B cell (primary cell): ENCODE results near the gene ELFN1. TPM values are rescaled to one million over a fixed set of nuclear protein-coding genes. Genes with fewer than 3 reads are reported as not detected.

Source experiments
- ATAC-seq: fragments of 200-7000 bp; cut with Tn5 transposase; one replicate; pipeline ENCODE4 v1.10.0; 2021; ENCODE audit warnings: low read depth, mild to moderate bottlenecking, moderate number of reproducible peaks, moderate library complexity
- CTCF ChIA-PET: fragments of 350-600 bp; sonication (Branson Sonifier 250); formaldehyde crosslinking; loops from one replicate; lab custom pipeline; 2021; ENCODE audit warnings: antibody characterized with exemption, inconsistent platforms; lab: Charles Lee
- POLR2A ChIA-PET: fragments of 350-600 bp; sonication (Branson Sonifier 250); formaldehyde crosslinking; loops from one replicate; lab custom pipeline; 2021; ENCODE audit warnings: antibody characterized with exemption; lab: Charles Lee
- DNase-seq: peaks from one replicate; pipeline ENCODE4 v3.0.0; 2013
- H2AFZ ChIP-seq: 2 replicates; pipeline ENCODE4 v1.6.1; 2012; ENCODE audit warnings: mild to moderate bottlenecking, low read depth, low read length; ENCODE audit not compliant: insufficient read depth, poor library complexity, severe bottlenecking
- H3K27ac ChIP-seq, 2 donors: 1 replicate in 1 of 2; 2 replicates in 1 of 2; pipeline ENCODE4 v1.5.1; 2012 to 2013; ENCODE audit warnings: low read length in 2 of 2, mild to moderate bottlenecking in 2 of 2, moderate library complexity in 1 of 2
- H3K27me3 ChIP-seq, 4 experiments: fragments of 200-600 bp in 1 of 4; sonication (generic) in 1 of 4; replicated peaks in 1 of 4; 1 replicate in 2 of 4; 2 replicates in 2 of 4; pipeline versions ENCODE4 v1.6.1 to v1.7.0; 2013 to 2016; ENCODE audit warnings: low read length in 3 of 4, mild to moderate bottlenecking in 2 of 4, mixed read lengths in 1 of 4, moderate library complexity in 1 of 4; ENCODE audit not compliant: insufficient read depth in 4 of 4, control insufficient read depth in 3 of 4; ENCODE audit errors: control extremely low read depth in 1 of 4
- H3K36me3 ChIP-seq, 2 experiments: replicated peaks in 1 of 2; 1 replicate in 1 of 2; 2 replicates in 1 of 2; pipeline versions ENCODE4 v1.6.1 to v1.7.1; 2013; ENCODE audit warnings: low read length in 1 of 2; ENCODE audit not compliant: insufficient read depth in 2 of 2, control insufficient read depth in 1 of 2; ENCODE audit errors: control extremely low read depth in 1 of 2, extremely low read depth in 1 of 2
- H3K4me1 ChIP-seq, 2 donors: fragments of 200-600 bp in 1 of 2; sonication (generic) in 1 of 2; 1 replicate in 1 of 2; 2 replicates in 1 of 2; pipeline versions ENCODE4 v1.5.1 to v1.6.1; 2013 to 2017; ENCODE audit warnings: low read length in 2 of 2; ENCODE audit not compliant: control insufficient read depth in 2 of 2, insufficient read depth in 2 of 2
- H3K4me2 ChIP-seq: replicated peaks from 2 replicates; pipeline ENCODE3; 2012; ENCODE audit warnings: mild to moderate bottlenecking, low read depth, low read length; ENCODE audit not compliant: poor library complexity, severe bottlenecking
- H3K4me3 ChIP-seq, 5 experiments: fragments of 200-600 bp in 1 of 5; sonication (generic) in 1 of 5; 1 replicate in 3 of 5; 2 replicates in 2 of 5; pipeline versions ENCODE4 v1.5.1 to v1.7.0; 2011 to 2016; ENCODE audit warnings: low read length in 4 of 5, mild to moderate bottlenecking in 4 of 5, low read depth in 2 of 5, control low read depth in 1 of 5, moderate library complexity in 1 of 5; ENCODE audit not compliant: insufficient read depth in 1 of 5; ENCODE audit errors: control extremely low read depth in 1 of 5, extremely low read depth in 1 of 5
- H3K79me2 ChIP-seq: fragments of 200-600 bp; sonication (generic); one replicate; pipeline ENCODE4 v1.6.0; 2016; ENCODE audit warnings: low read length; ENCODE audit not compliant: control insufficient read depth, insufficient read depth
- H3K9ac ChIP-seq: fragments of 200-600 bp; sonication (generic); 2 replicates; pipeline ENCODE4 v1.6.1; 2017; ENCODE audit warnings: mild to moderate bottlenecking, low read length, moderate library complexity
- H3K9me3 ChIP-seq, 3 donors: one replicate each; pipeline versions ENCODE4 v1.6.1 to v1.7.1; 2013; ENCODE audit warnings: low read length in 2 of 3; ENCODE audit not compliant: control insufficient read depth in 2 of 3, insufficient read depth in 1 of 3; ENCODE audit errors: control extremely low read depth in 1 of 3
- H4K20me1 ChIP-seq: 2 replicates; pipeline ENCODE4 v1.6.0; 2012; ENCODE audit warnings: mild to moderate bottlenecking, low read length; ENCODE audit not compliant: insufficient read depth, control insufficient read depth, poor library complexity, severe bottlenecking
- H3K27ac Mint-ChIP-seq: one replicate; pipeline ENCODE4 v1.8.0; 2021; ENCODE audit warnings: mixed read lengths
- H3K27me3 Mint-ChIP-seq: one replicate; pipeline ENCODE4 v1.8.0; 2021; ENCODE audit warnings: mixed read lengths
- H3K4me1 Mint-ChIP-seq: one replicate; pipeline ENCODE4 v1.8.0; 2021; ENCODE audit warnings: mixed read lengths
- H3K4me3 Mint-ChIP-seq: one replicate; pipeline ENCODE4 v1.8.0; 2021; ENCODE audit warnings: mixed read lengths
- H3K9me3 Mint-ChIP-seq: one replicate; pipeline ENCODE4 v1.8.0; 2022; ENCODE audit warnings: mixed read lengths; ENCODE audit not compliant: insufficient read depth
- EZH2 ChIP-seq: IDR thresholded peaks from 2 replicates; pipeline ENCODE4 v1.6.1; 2012; ENCODE audit warnings: borderline replicate concordance, low read depth, mild to moderate bottlenecking, moderate library complexity, low read length; ENCODE audit not compliant: insufficient read depth, poor library complexity, severe bottlenecking
- WGBS: methylation state at CpG from one replicate; pipeline ENCODE4 v1.1.5; 2013; ENCODE audit warnings: missing lambda C conversion rate; ENCODE audit not compliant: insufficient coverage; 5-methylcytosine and 5-hydroxymethylcytosine counted together
- intact Hi-C: fragments of 100-400 bp; cut with micrococcal nuclease; formaldehyde crosslinking; loops from one replicate; pipeline ENCODE4 v1.10.0; 2022
- polyA plus RNA-seq: library from polyadenylated mRNA; depleted of rRNA; stranded (reverse); fragments of >200 nt; gene quantifications from 2 replicates; pipeline ENCODE4 v1.2.3, GENCODE V29; 2012
- total RNA-seq, 2 donors: library from RNA; stranded (reverse); fragments of 120-200 nt in 1 of 2; gene quantifications; 1 replicate in 1 of 2; 2 replicates in 1 of 2; pipeline versions ENCODE4 v1.2.3 to v1.2.4, GENCODE V29; 2013 to 2022
- TF ChIP-seq, protein P1 (sequence below): fragments of 200-600 bp; IDR thresholded peaks from one replicate; pipeline ENCODE4 v1.8.0; 2022; ENCODE audit warnings: antibody characterized with exemption, mild to moderate bottlenecking

Gene ELFN1
- total and polyA plus RNA-seq, 2 donors (not counting 1 experiment from before 2014, with no cell fraction given) = 0.12 TPM; not detected in 1

- Mint-ChIP-seq H3K4me3 (no peak overlapping the region), H3K9me3 (no peaks in the 10 kb centered on the region), H3K4me1 (no peaks in the 10 kb centered on the region), H3K27me3 (peaks cover 18% of the 10 kb centered on the region), H3K27ac (no peak overlapping the region)
- Histone ChIP-seq H2AFZ (no peak overlapping the region), H4K20me1 (no peaks in the 10 kb centered on the region), H3K9me3 (peaks cover 0 to 55% (median 6%) of the 10 kb centered on the region in 3 donors), H3K4me2 (no peak overlapping the region), H3K79me2 (no peaks in the 10 kb centered on the region), H3K27me3 (peaks cover 0 to 15% (median 7%) of the 10 kb centered on the region in 4 experiments), H3K4me3 (no peak overlapping the region), H3K36me3 (no peaks in the 10 kb centered on the region), H3K4me1 (peaks cover 0 to 1% of the 10 kb centered on the region in 2 donors), H3K9ac (no peak overlapping the region), H3K27ac (no peak overlapping the region)
- intact Hi-C loops = no loop called here
- ChIA-PET POLR2A (no interaction called here), CTCF (no interaction called here)
- TF ChIP-seq, protein P1, sequence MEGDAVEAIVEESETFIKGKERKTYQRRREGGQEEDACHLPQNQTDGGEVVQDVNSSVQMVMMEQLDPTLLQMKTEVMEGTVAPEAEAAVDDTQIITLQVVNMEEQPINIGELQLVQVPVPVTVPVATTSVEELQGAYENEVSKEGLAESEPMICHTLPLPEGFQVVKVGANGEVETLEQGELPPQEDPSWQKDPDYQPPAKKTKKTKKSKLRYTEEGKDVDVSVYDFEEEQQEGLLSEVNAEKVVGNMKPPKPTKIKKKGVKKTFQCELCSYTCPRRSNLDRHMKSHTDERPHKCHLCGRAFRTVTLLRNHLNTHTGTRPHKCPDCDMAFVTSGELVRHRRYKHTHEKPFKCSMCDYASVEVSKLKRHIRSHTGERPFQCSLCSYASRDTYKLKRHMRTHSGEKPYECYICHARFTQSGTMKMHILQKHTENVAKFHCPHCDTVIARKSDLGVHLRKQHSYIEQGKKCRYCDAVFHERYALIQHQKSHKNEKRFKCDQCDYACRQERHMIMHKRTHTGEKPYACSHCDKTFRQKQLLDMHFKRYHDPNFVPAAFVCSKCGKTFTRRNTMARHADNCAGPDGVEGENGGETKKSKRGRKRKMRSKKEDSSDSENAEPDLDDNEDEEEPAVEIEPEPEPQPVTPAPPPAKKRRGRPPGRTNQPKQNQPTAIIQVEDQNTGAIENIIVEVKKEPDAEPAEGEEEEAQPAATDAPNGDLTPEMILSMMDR = no peak
- no peak for TF ChIP-seq EZH2
- ATAC-seq (no peak), DNase-seq (no peak)
- 97% methylated on average over 5 of the region's 11 CpGs for WGBS
Measured at GRCh38 chr7:1761774-1762173, 91.7 kb downstream of the ELFN1 start.

DNA sequence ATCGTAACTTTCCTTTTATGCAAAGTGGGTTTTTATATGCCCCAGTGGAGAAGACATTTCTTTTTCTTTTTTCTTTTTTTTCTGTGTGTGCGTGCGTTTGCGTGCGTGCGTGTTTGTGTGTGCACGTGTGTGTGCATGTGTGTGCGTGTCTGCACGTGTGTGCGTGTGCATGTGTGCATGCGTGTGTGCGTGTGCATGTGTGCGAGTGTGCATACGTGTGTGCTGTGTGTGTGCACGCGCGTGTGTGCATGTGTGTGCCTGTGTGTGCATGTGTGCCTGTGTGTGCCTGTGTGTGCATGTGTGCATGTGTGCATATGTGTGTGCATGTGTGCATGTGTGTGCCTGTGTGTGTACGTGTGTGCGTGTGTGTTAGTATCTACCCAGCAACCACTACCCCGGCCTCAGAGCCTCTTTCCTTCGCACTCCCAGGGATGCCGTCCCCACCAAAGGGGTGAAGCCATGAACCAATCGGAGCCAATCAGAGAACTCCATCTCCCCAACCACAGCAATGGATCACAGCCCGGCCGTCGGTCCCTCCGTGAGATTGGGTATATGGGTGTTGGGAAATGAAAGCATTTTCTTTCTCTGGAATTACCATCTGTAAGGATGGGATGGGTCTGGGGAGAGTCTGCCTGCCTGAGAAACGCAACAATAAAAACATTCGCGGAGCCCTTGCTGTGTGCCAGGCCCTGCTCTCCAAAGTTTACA, 92.3 kb downstream of the ELFN1 start:
- ChIA-PET POLR2A (no interaction called here), CTCF (no interaction called here)
- Histone ChIP-seq H3K79me2 (no peaks in the 10 kb centered on the region), H3K27me3 (peaks cover 0 to 19% (median 4%) of the 10 kb centered on the region in 4 experiments), H3K9me3 (peaks cover 0 to 57% (median 6%) of the 10 kb centered on the region in 3 donors), H3K4me2 (no peak overlapping the region), H2AFZ (no peak overlapping the region), H3K4me3 (no peak overlapping the region), H3K4me1 (no peaks in the 10 kb centered on the region), H3K9ac (no peak overlapping the region), H3K36me3 (no peaks in the 10 kb centered on the region), H3K27ac (no peak overlapping the region), H4K20me1 (no peaks in the 10 kb centered on the region)
- no peak overlapping the region for H3K4me3 Mint-ChIP-seq
- H3K27me3 Mint-ChIP-seq = peaks cover 13% of the 10 kb centered on the region
- H3K9me3 Mint-ChIP-seq = no peaks in the 10 kb centered on the region
- no peak for ATAC-seq
- H3K27ac Mint-ChIP-seq = no peak overlapping the region
- no peak for DNase-seq
- 98% methylated on average over 10 of the region's 30 CpGs for WGBS
- H3K4me1 Mint-ChIP-seq = no peaks in the 10 kb centered on the region
- intact Hi-C loops = no loop called here
- no peak for TF ChIP-seq EZH2
- TF ChIP-seq, protein P1 = no peak
